ENCODE data around the gene APBA2. TPM values are rescaled to one million over a fixed set of nuclear protein-coding genes. Genes with fewer than 3 reads are reported as not detected.
"Not testable (repeated sequence)": the region's sequence is repeated elsewhere in the genome, so short reads cannot be mapped to it uniquely, and the experiment has no call there.

The APBA2 gene
- total RNA-seq (2014; rRNA removed; shearing (Covaris generic)): 51.9 and 53.3 TPM in 2 replicates

GRCh38 chr15:28885630-28886430, at the start of gene APBA2:
Gene APBA2, plus strand, starts transcription at chr15:28885974. Its CDS starts 167,911 bp downstream, at chr15:29053885.
- DNase-seq (ENCODE audit: low read depth in 1 of 2, low spot score in 2 of 2): peak in 1 of 2 experiments; percentile 44
- H3K36me3 ChIP-seq: peaks cover 2% of the 10 kb centered on the region; the same call in 1 of the 2 replicates
- H3K27ac ChIP-seq: peak within 1 kb of the TSS; percentile 58
- peak within 1 kb of the TSS; percentile 99 for H3K4me3 ChIP-seq
- H3K4me1 ChIP-seq (replicated peaks): peaks cover 26% of the 10 kb centered on the region
- H3K27me3 ChIP-seq (replicated peaks): no peaks in the 10 kb centered on the region
- 0 out of 2 replicates have a peak, but pooled peaks cover 3% of the 10 kb centered on the region for H3K9me3 ChIP-seq (replicated peaks)

DNA sequence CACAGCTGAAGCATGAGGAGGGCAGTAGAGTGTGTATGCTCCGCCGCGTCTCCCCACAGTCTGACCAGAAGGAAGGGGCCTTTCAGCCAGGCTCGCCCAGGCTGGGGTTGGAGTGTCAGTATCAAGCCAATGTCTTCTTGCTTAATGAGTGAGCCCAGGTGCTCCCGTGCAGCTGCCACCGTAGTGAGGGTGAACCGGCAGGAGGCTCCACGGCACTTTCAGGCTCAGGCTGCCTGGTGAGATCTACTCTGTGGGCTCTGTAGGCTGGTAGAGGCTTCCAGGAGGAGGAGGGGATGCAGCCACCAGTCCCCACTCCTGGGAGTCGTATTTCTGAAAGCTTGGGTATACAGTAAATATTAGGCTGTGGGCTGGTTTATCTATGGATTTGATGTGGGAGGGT, 45.5 kb upstream of the APBA2 start:
- not testable (repeated sequence) for DNase-seq (ENCODE audit: low read depth in 1 of 2, low spot score in 2 of 2); H3K27ac ChIP-seq; H3K27me3 ChIP-seq (replicated peaks); H3K36me3 ChIP-seq; H3K9me3 ChIP-seq (replicated peaks); H3K4me3 ChIP-seq; H3K4me1 ChIP-seq (replicated peaks)

DNA sequence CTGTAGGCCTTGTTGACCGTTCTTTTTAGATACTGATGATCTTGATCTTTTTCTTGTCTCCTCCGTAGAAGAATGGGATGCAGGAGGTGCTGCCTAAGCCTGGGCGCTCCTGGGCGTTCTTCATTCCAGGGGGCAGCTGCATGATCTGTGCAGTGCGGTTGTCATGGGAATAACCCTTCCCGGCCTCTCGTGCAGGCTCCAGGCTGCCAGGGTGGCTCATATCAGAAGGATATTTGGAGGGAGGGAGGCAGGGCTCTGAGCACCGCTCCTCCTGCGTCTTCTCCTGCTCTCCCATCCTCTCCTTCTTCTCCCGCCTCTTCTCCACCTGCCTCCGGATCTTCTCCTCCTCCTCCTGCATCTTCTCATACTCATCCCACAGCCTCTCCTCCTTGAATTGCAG, 43.6 kb upstream of the APBA2 start:
- not testable (repeated sequence) for H3K36me3 ChIP-seq; H3K4me1 ChIP-seq (replicated peaks); H3K27ac ChIP-seq

GRCh38 chr15:28843520-28843919, 42.3 kb upstream of the APBA2 start:
- H3K4me3 ChIP-seq; H3K9me3 ChIP-seq (replicated peaks); H3K36me3 ChIP-seq; H3K27me3 ChIP-seq (replicated peaks); DNase-seq (ENCODE audit: low read depth in 1 of 2, low spot score in 2 of 2); H3K4me1 ChIP-seq (replicated peaks); H3K27ac ChIP-seq: not testable (repeated sequence)

More for the DNA sequence above, 43.6 kb upstream of the APBA2 start:
- not testable (repeated sequence) for H3K4me3 ChIP-seq; DNase-seq (ENCODE audit: low read depth in 1 of 2, low spot score in 2 of 2); H3K27me3 ChIP-seq (replicated peaks); H3K9me3 ChIP-seq (replicated peaks)

- not testable (repeated sequence) for H3K27me3 ChIP-seq (replicated peaks); H3K9me3 ChIP-seq (replicated peaks); H3K4me1 ChIP-seq (replicated peaks); DNase-seq (ENCODE audit: low read depth in 1 of 2, low spot score in 2 of 2); H3K27ac ChIP-seq; H3K36me3 ChIP-seq; H3K4me3 ChIP-seq
Measured at GRCh38 chr15:28844147-28844546, 41.6 kb upstream of the APBA2 start.

DNA sequence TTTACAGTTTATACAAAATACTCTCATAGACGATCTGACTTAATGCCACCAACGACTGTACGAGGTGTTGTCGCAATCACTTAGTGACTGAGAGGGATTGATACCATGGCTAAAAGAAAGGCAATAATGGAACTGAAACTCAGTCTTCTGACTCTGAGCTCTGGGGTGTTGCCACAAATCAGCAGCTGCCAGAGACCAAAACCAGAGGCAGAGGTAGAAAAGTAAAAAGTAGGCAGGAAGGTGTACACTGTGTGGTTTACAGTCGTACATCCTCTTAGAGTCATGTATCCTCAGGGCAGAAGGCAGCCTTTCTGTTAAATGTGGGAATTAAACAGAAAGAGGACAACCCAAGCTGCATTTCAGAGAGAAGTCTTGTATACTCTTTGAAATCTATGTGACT, 38.5 kb upstream of the APBA2 start:
- not testable (repeated sequence) for H3K4me3 ChIP-seq; H3K4me1 ChIP-seq (replicated peaks); H3K27ac ChIP-seq; H3K27me3 ChIP-seq (replicated peaks); DNase-seq (ENCODE audit: low read depth in 1 of 2, low spot score in 2 of 2); H3K9me3 ChIP-seq (replicated peaks); H3K36me3 ChIP-seq

DNA sequence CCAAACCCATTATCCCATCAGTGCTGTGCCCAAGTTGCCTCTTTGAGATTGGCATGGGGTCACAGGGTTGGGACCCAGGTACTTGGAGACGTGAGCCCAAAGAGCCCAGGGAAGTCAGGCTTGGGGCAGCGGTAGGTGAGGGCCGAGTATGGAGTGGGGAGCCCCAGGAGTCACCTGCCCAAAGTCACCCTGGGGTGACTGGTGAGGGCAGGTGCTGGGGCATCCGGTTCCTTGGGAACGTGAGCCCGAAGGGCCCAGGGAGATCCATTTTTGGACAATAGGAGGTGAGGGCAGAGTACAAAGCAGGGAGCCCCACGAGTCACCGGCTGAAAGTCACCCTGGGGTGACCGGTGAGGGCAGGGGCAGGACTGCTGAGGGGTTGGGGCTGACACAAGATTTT, 37.8 kb upstream of the APBA2 start:
- not testable (repeated sequence) for DNase-seq (ENCODE audit: low read depth in 1 of 2, low spot score in 2 of 2); H3K27ac ChIP-seq; H3K9me3 ChIP-seq (replicated peaks); H3K4me3 ChIP-seq; H3K36me3 ChIP-seq; H3K4me1 ChIP-seq (replicated peaks); H3K27me3 ChIP-seq (replicated peaks)

DNA sequence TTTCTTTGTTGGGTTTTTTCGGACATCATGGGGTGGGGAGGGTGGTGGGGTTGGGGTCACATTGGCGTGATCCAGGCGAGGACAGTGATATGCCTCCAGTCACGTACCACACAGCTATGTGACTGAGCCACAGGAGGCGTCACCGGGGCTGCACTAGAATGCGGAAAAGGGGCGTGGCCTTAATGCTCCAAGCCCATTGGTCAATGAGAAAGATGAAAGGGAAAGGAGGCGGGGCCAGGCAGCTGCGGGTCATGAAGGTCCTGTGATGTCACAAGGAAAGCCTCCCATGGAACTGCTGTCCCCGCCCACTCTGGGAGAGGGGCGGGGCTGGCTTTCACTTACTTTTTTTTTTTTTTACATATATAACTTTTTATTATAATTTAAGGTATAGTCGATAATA, 37.3 kb upstream of the APBA2 start, which contains the start of gene GOLGA6L7:
Gene GOLGA6L7, minus strand, starts transcription at position 124 of the 400 bp plus-strand sequence. Its CDS starts 95 bp downstream, at position 29.
- H3K4me3 ChIP-seq; H3K36me3 ChIP-seq; H3K4me1 ChIP-seq (replicated peaks); DNase-seq (ENCODE audit: low read depth in 1 of 2, low spot score in 2 of 2); H3K27me3 ChIP-seq (replicated peaks); H3K27ac ChIP-seq; H3K9me3 ChIP-seq (replicated peaks): not testable (repeated sequence)

GRCh38 chr15:28849271-28849670, 36.5 kb upstream of the APBA2 start:
- H3K36me3 ChIP-seq; DNase-seq (ENCODE audit: low read depth in 1 of 2, low spot score in 2 of 2); H3K27ac ChIP-seq; H3K4me1 ChIP-seq (replicated peaks); H3K27me3 ChIP-seq (replicated peaks); H3K4me3 ChIP-seq; H3K9me3 ChIP-seq (replicated peaks): not testable (repeated sequence)

DNA sequence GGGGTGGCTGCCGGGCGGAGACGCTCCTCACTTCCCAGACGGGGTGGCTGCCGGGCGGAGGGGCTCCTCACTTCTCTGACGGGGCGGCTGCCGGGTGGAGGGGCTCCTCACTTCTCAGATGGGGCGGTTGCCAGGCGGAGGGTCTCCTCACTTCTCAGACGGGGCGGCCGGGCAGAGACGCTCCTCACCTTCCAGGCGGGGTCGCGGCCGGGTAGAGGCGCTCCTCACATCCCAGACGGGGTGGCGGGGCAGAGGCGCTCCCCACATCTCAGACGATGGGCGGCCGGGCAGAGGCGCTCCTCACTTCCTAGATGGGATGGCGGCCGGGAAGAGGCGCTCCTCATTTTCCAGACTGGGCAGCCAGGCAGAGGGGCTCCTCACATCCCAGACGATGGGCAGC, 36.0 kb upstream of the APBA2 start:
- H3K9me3 ChIP-seq (replicated peaks); DNase-seq (ENCODE audit: low read depth in 1 of 2, low spot score in 2 of 2); H3K36me3 ChIP-seq; H3K27ac ChIP-seq; H3K27me3 ChIP-seq (replicated peaks); H3K4me3 ChIP-seq; H3K4me1 ChIP-seq (replicated peaks): not testable (repeated sequence)

DNA sequence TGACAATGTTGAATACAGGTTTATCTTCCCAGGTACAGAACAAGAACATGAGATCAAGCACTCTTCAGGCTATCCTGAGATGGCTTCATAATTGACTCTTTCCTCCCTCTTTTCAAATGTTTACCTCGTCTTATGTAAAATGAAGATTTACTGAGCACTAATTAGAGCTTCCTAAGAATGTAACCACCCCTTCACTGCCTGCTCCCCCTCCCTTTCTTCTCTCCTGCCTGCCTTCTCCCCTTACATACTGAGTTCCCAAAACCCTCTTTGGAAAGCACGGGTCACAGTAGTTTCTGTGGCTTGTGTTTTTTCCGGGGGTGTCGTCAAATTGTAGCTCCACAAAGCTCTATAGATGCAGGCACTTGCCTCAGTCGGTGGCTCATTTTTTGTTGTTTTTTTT, 32.1 kb upstream of the APBA2 start:
- not testable (repeated sequence) for H3K4me1 ChIP-seq (replicated peaks); H3K27ac ChIP-seq; H3K4me3 ChIP-seq; DNase-seq (ENCODE audit: low read depth in 1 of 2, low spot score in 2 of 2); H3K27me3 ChIP-seq (replicated peaks); H3K9me3 ChIP-seq (replicated peaks); H3K36me3 ChIP-seq

DNA sequence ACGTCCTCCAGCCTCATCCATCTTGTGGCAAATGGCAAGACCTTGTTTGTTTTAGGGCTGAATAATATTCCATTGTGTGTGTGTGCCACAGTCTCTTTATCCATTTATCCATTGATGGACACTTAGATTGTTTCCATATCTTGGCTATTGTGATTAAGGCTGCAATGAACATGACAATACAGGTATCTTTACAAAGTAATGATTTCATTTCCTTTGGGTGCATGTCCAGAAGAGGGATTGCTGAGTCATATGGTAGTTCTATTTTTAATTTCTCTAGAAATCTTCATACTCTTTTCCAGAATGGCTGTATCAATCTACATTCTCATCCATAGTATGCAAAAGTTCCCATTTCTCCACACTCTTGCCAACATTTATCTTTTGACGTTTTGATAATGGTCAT, 31.2 kb upstream of the APBA2 start:
- H3K27ac ChIP-seq; H3K4me3 ChIP-seq; DNase-seq (ENCODE audit: low read depth in 1 of 2, low spot score in 2 of 2); H3K27me3 ChIP-seq (replicated peaks); H3K9me3 ChIP-seq (replicated peaks); H3K36me3 ChIP-seq; H3K4me1 ChIP-seq (replicated peaks): not testable (repeated sequence)

- Histone ChIP-seq H3K9me3 (replicated peaks) (no peaks in the 10 kb centered on the region), H3K36me3 (no peaks in the 10 kb centered on the region), H3K27me3 (replicated peaks) (no peaks in the 10 kb centered on the region), H3K4me1 (replicated peaks) (no peaks in the 10 kb centered on the region), H3K27ac (no peak overlapping the region), H3K4me3 (no peak overlapping the region)
- DNase-seq (ENCODE audit: low read depth in 1 of 2, low spot score in 2 of 2): no peak
Measured at GRCh38 chr15:28861031-28861534, 24.7 kb upstream of the APBA2 start.

DNA sequence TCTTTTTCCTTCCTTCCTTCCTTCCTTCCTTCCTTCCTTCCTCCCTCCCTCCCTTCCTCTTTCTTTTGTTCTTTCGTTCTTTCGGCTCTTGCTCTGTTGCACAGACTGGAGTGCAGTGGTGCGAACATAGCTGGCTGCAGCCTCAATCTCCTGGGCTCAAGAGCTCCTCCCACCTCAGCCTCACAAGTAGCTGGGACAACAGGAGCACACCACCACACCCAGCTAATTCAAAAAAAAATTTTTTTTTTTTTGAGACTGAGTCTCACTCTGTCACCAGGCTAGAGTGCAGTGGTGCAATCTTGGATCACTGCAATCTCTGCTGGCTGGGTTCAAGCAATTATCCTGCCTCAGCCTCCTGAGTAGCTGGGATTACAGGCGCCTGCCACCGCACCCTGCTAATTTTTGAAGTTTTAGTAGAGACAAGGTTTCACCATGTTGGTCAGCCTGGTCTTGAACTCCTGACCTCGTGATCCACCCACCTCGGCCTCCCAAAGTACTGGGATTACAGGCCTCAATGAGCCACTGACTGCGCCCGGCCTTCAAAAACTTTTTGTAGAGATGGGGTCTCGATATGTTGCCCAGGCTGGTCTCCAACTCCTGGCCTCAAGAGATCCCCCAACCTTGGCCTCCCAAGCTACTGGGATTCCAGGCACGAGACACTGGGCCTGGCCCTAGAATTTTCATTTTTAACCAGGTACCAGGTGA, 24.0 kb upstream of the APBA2 start:
- H3K36me3 ChIP-seq; H3K9me3 ChIP-seq (replicated peaks); H3K27me3 ChIP-seq (replicated peaks); H3K27ac ChIP-seq; H3K4me3 ChIP-seq; DNase-seq (ENCODE audit: low read depth in 1 of 2, low spot score in 2 of 2); H3K4me1 ChIP-seq (replicated peaks): not testable (repeated sequence)
